Lung (tissue), 12 donors: ENCODE results near the gene SLC25A48. TPM values are rescaled to one million over a fixed set of nuclear protein-coding genes. Genes with fewer than 3 reads are reported as not detected.
A peak's percentile ranks its signal among the peaks of the same experiment; 100 is the strongest.

Experiments
- ATAC-seq: fragments of 200-7000 bp; cut with Tn5 transposase; one replicate; pipeline ENCODE4 v1.9.1; 2020; ENCODE audit warnings: moderate number of reproducible peaks; ENCODE audit not compliant: insufficient read depth, low FRiP score
- DNase-seq, 3 donors: peaks; one replicate each; pipeline ENCODE4 v3.0.0-alpha.2; 2013 to 2017
- H3K27ac ChIP-seq, 2 donors: one replicate each; pipeline ENCODE4 v1.5.1; 2013; ENCODE audit warnings: mild to moderate bottlenecking in 2 of 2, moderate library complexity in 2 of 2, control low read depth in 1 of 2, inconsistent platforms in 1 of 2, low read depth in 1 of 2, low read length in 1 of 2
- H3K27me3 ChIP-seq, 3 donors: one replicate each; pipeline ENCODE4 v1.5.1; 2013; ENCODE audit warnings: low read length in 2 of 3; ENCODE audit not compliant: control insufficient read depth in 3 of 3, insufficient read depth in 3 of 3
- H3K36me3 ChIP-seq, 4 donors: one replicate each; pipeline ENCODE4 v1.5.1; 2013; ENCODE audit warnings: low read length in 4 of 4, mild to moderate bottlenecking in 1 of 4, moderate library complexity in 1 of 4; ENCODE audit not compliant: control insufficient read depth in 4 of 4, insufficient read depth in 4 of 4
- H3K4me1 ChIP-seq, 5 donors: one replicate each; pipeline ENCODE4 v1.5.1; 2013; ENCODE audit warnings: low read length in 5 of 5, mild to moderate bottlenecking in 2 of 5, moderate library complexity in 1 of 5; ENCODE audit not compliant: control insufficient read depth in 5 of 5, insufficient read depth in 5 of 5
- H3K4me3 ChIP-seq: one replicate; pipeline ENCODE4 v1.5.1; 2013; ENCODE audit warnings: mild to moderate bottlenecking, control low read depth, moderate library complexity
- H3K9ac ChIP-seq, 2 donors: one replicate each; pipeline ENCODE4 v1.5.1; 2013; ENCODE audit warnings: low read length in 2 of 2, control low read depth in 1 of 2; ENCODE audit not compliant: insufficient read depth in 1 of 2
- H3K9me3 ChIP-seq, 4 donors: one replicate each; pipeline ENCODE4 v1.5.1; 2013; ENCODE audit warnings: low read length in 3 of 4, mild to moderate bottlenecking in 1 of 4, moderate library complexity in 1 of 4; ENCODE audit not compliant: control insufficient read depth in 4 of 4, insufficient read depth in 3 of 4
- CTCF ChIP-seq: IDR thresholded peaks from 2 replicates; pipeline ENCODE4 v1.5.1; 2012; ENCODE audit warnings: mild to moderate bottlenecking; ENCODE audit errors: control extremely low read depth, extremely low read depth
- WGBS, 2 donors: extraction: QIAGEN DNeasy Blood & Tissue Kit; methylation state at CpG; one replicate each; pipeline ENCODE4 v1.1.7; 2013; 5-methylcytosine and 5-hydroxymethylcytosine counted together
- polyA plus RNA-seq, 2 donors: library from polyadenylated mRNA; stranded (reverse); fragments of 200-250 nt; gene quantifications; one replicate each; pipeline ENCODE4 v1.2.1, GENCODE V29; 2013
- total RNA-seq, 2 donors: library from RNA; depleted of rRNA in 1 of 2; stranded (reverse); fragments of >200 nt in 1 of 2; gene quantifications; one replicate each; pipeline ENCODE4 v1.2.1, GENCODE V29; 2014 to 2021
- donor health status: control.
- donor health status: control.
- donor health status: Bipolar disorder and iron deficiency.
- donor health status: healthy.
- donor health status: DM: yes; HTN: yes; CAD: no.

The SLC25A48 gene
- total and polyA plus RNA-seq, 4 donors = not detected

GRCh38 chr5:135829681-135830383 lies 4.6 kb upstream of the SLC25A48 start:
- Histone ChIP-seq H3K4me3 (no peak overlapping the region), H3K27me3 (peaks cover 0 to 28% (median 17%) of the 10 kb centered on the region in 3 donors), H3K27ac (no peak overlapping the region), H3K4me1 (peaks cover 0 to 12% (median 3%) of the 10 kb centered on the region in 5 donors), H3K9me3 (no peaks in the 10 kb centered on the region), H3K9ac (no peak overlapping the region), H3K36me3 (no peaks in the 10 kb centered on the region)
- 28 to 29% methylated on average over 19 of the region's 19 CpGs for WGBS, 2 donors
- peak; percentile 32 for TF ChIP-seq CTCF
- DNase-seq = peak; percentile 72 to 78 (median 77)
- ATAC-seq = peak; percentile 59

- no peak for TF ChIP-seq CTCF
- Histone ChIP-seq H3K4me3 (no peak overlapping the region), H3K27me3 (peaks cover 0 to 33% (median 17%) of the 10 kb centered on the region in 3 donors), H3K4me1 (peaks cover 0 to 17% (median 4%) of the 10 kb centered on the region in 5 donors), H3K9me3 (no peaks in the 10 kb centered on the region), H3K27ac (no peak overlapping the region), H3K36me3 (no peaks in the 10 kb centered on the region), H3K9ac (no peak overlapping the region)
- ATAC-seq (no peak), DNase-seq (no peak)
- WGBS, 2 donors = 47 to 62% methylated on average over 3 of the region's 3 CpGs
Observed at GRCh38 chr5:135830384-135830700, 4.1 kb upstream of the SLC25A48 start.

- no peak for TF ChIP-seq CTCF
- Histone ChIP-seq H3K36me3 (no peaks in the 10 kb centered on the region), H3K9me3 (no peaks in the 10 kb centered on the region), H3K27me3 (peaks cover 0 to 38% (median 23%) of the 10 kb centered on the region in 3 donors), H3K4me1 (peaks cover 0 to 17% (median 4%) of the 10 kb centered on the region in 5 donors), H3K9ac (no peak overlapping the region), H3K27ac (no peak overlapping the region), H3K4me3 (no peak overlapping the region)
- ATAC-seq (no peak), DNase-seq (no peak)
- 58 to 82% methylated on average over 4 of the region's 4 CpGs for WGBS, 2 donors
Observed at GRCh38 chr5:135830876-135831275, 3.6 kb upstream of the SLC25A48 start.
